ENCODE results near the gene LENG8.
A peak's percentile ranks its signal among the peaks of the same experiment; 100 is the strongest.

Gene LENG8

GRCh38 chr19:54432144-54432738, 16.8 kb upstream of the LENG8 start:
- DNase-seq (ENCODE audit: low spot score): peak; percentile 76
- ChIA-PET POLR2A (ENCODE audit: low non-redundant PET) (no interaction called here), CTCF (interaction anchor here (0.5 kb wide), 1 partner anchor 21 kb away, joined by 3 read pairs; no protein-coding TSS in a partner anchor)
- TF ChIP-seq CTCF (conservative IDR thresholded peaks at IDR 0.05; ENCODE audit: low read depth): no peak
- H3K27ac ChIP-seq: no peak overlapping the region

- no peak for DNase-seq (ENCODE audit: low spot score)
- ChIA-PET POLR2A (ENCODE audit: low non-redundant PET) (no interaction called here), CTCF (no interaction called here)
- H3K27ac ChIP-seq: no peak overlapping the region
- no peak for TF ChIP-seq CTCF (conservative IDR thresholded peaks at IDR 0.05; ENCODE audit: low read depth)
These were observed 15.3 kb upstream of the LENG8 start for GRCh38 chr19:54433697-54434096.

- POLR2A ChIA-PET (ENCODE audit: low non-redundant PET): no interaction called here
- no peak for DNase-seq (ENCODE audit: low spot score)
- no peak for TF ChIP-seq CTCF (conservative IDR thresholded peaks at IDR 0.05; ENCODE audit: low read depth)
- no peak overlapping the region for H3K27ac ChIP-seq
- CTCF ChIA-PET: no interaction called here
These were observed 14.7 kb upstream of the LENG8 start for GRCh38 chr19:54434112-54434872.

- TF ChIP-seq CTCF (conservative IDR thresholded peaks at IDR 0.05; ENCODE audit: low read depth): no peak
- no peak overlapping the region for H3K27ac ChIP-seq
- no peak for DNase-seq (ENCODE audit: low spot score)
- ChIA-PET POLR2A (ENCODE audit: low non-redundant PET) (no interaction called here), CTCF (no interaction called here)
These were observed 14.2 kb upstream of the LENG8 start for GRCh38 chr19:54434873-54435214.

GRCh38 chr19:54435551-54436016, 13.4 kb upstream of the LENG8 start:
- no peak for DNase-seq (ENCODE audit: low spot score)
- no peak overlapping the region for H3K27ac ChIP-seq
- POLR2A ChIA-PET (ENCODE audit: low non-redundant PET): no interaction called here
- TF ChIP-seq CTCF (conservative IDR thresholded peaks at IDR 0.05; ENCODE audit: low read depth): no peak
- CTCF ChIA-PET: no interaction called here

GRCh38 chr19:54436031-54436523, 12.9 kb upstream of the LENG8 start:
- TF ChIP-seq CTCF (conservative IDR thresholded peaks at IDR 0.05; ENCODE audit: low read depth): no peak
- no peak for DNase-seq (ENCODE audit: low spot score)
- peak overlapping the region; percentile 14; the same call in 1 of the 2 replicates for H3K27ac ChIP-seq
- ChIA-PET POLR2A (ENCODE audit: low non-redundant PET) (no interaction called here), CTCF (no interaction called here)

Measured in RWPE1 (cell line).